HepG2 (cell line): ENCODE measurements around the gene TMEM167B. TPM values are rescaled to one million over a fixed set of nuclear protein-coding genes. Genes with fewer than 3 reads are reported as not detected.
A peak's percentile ranks its signal among the peaks of the same experiment; 100 is the strongest.

Source experiments
- CEBPB ChIP-seq: IDR thresholded peaks from 2 replicates; pipeline ENCODE4 v1.6.1; 2011; ENCODE audit warnings: low read depth, low read length, improper control_type of control experiment, borderline replicate concordance
- ELF4 ChIP-seq: sonication (generic); formaldehyde crosslinking; IDR thresholded peaks from 2 replicates; pipeline ENCODE4 v1.5.0; 2020; ENCODE audit warnings: missing genetic modification reagents, mild to moderate bottlenecking, moderate library complexity, borderline replicate concordance
- HBP1 ChIP-seq: IDR thresholded peaks from 2 replicates; pipeline ENCODE4 v1.6.1; 2016; ENCODE audit warnings: low read depth, control low read depth
- HDAC2 ChIP-seq: sonication (generic); formaldehyde crosslinking; IDR thresholded peaks from 2 replicates; pipeline ENCODE4 v1.4.0; 2020; ENCODE audit warnings: missing genetic modification reagents
- ISX ChIP-seq: sonication (generic); formaldehyde crosslinking; conservative IDR thresholded peaks from 2 replicates; pipeline ENCODE4 v1.5.0; 2020; ENCODE audit warnings: missing genetic modification reagents
- KAT2B ChIP-seq: fragments of 150-350 bp; IDR thresholded peaks from 2 replicates; pipeline ENCODE4 v1.6.1; 2014; ENCODE audit warnings: low read depth, low read length, borderline replicate concordance
- KDM5A ChIP-seq: fragments of 200-600 bp; sonication (generic); IDR thresholded peaks from 2 replicates; pipeline ENCODE4 v1.7.0; 2018; ENCODE audit warnings: antibody characterized with exemption, mild to moderate bottlenecking, low read length, borderline replicate concordance
- KLF13 ChIP-seq: sonication (generic); formaldehyde crosslinking; IDR thresholded peaks from 2 replicates; pipeline ENCODE4 v1.4.0; 2020; ENCODE audit warnings: mild to moderate bottlenecking, missing genetic modification reagents
- NAIF1 ChIP-seq: sonication (generic); formaldehyde crosslinking; IDR thresholded peaks from 2 replicates; pipeline ENCODE4 v1.5.0; 2020; ENCODE audit warnings: mild to moderate bottlenecking, missing genetic modification reagents, borderline replicate concordance
- PTBP1 ChIP-seq: fragments of 200-400 bp; formaldehyde crosslinking; IDR thresholded peaks from 2 replicates; pipeline ENCODE4 v1.6.1; 2018; ENCODE audit warnings: low read length, low read depth; ENCODE audit not compliant: poor library complexity, severe bottlenecking
- SOX13 ChIP-seq, 3 experiments: fragments of 450-650 bp in 1 of 3; sonication (generic) in 1 of 3; formaldehyde crosslinking in 1 of 3; IDR thresholded peaks in 2 of 3; conservative IDR thresholded peaks in 1 of 3; 2 replicates each; pipeline versions ENCODE4 v1.5.0 to v1.6.1; 2016 to 2020; ENCODE audit warnings: antibody characterized with exemption in 1 of 3, mild to moderate bottlenecking in 1 of 3, missing compliant biosample characterization in 1 of 3, missing genetic modification reagents in 1 of 3, moderate library complexity in 1 of 3
- STAT6 ChIP-seq: sonication (generic); formaldehyde crosslinking; IDR thresholded peaks from 2 replicates; pipeline ENCODE4 v1.4.0; 2020; ENCODE audit warnings: missing genetic modification reagents, mild to moderate bottlenecking, borderline replicate concordance
- TBX2 ChIP-seq: sonication (generic); formaldehyde crosslinking; IDR thresholded peaks from 2 replicates; pipeline ENCODE4 v1.5.0; 2020; ENCODE audit warnings: missing genetic modification reagents, mild to moderate bottlenecking, borderline replicate concordance
- TOPORS ChIP-seq: sonication (generic); formaldehyde crosslinking; IDR thresholded peaks from 2 replicates; pipeline ENCODE4 v1.8.0; 2023; ENCODE audit warnings: mild to moderate bottlenecking, missing genetic modification reagents
- TSC22D2 ChIP-seq: sonication (generic); formaldehyde crosslinking; IDR thresholded peaks from 2 replicates; pipeline ENCODE4 v1.5.1; 2020; ENCODE audit warnings: missing genetic modification reagents, mild to moderate bottlenecking, borderline replicate concordance
- ZBTB33 ChIP-seq: sonication (generic); formaldehyde crosslinking; IDR thresholded peaks from 2 replicates; pipeline ENCODE4 v1.4.0; 2020; ENCODE audit warnings: missing genetic modification reagents
- ZNF136 ChIP-seq: sonication (generic); formaldehyde crosslinking; IDR thresholded peaks from 2 replicates; pipeline ENCODE4 v1.8.1; 2022; ENCODE audit warnings: low read depth, mild to moderate bottlenecking, moderate library complexity, missing genetic modification reagents
- polyA plus RNA-seq, 8 experiments: library from polyadenylated mRNA; depleted of rRNA in 3 of 8; stranded (reverse) in 7 of 8; unstranded in 1 of 8; fragments of >200 nt; fragmentation: Illumina TruSeq in 4 of 8; extraction: Trizol in 4 of 8; gene quantifications; 2 replicates each; pipeline versions ENCODE4 v1.2.1 to v1.2.3, GENCODE V29; 2011 to 2016; ENCODE audit warnings: low read depth in 4 of 8, missing spikeins in 1 of 8, mixed read lengths in 1 of 8; ENCODE audit not compliant: insufficient read depth in 1 of 8
- total RNA-seq, 5 experiments: library from RNA; depleted of rRNA; stranded (reverse); fragments of >200 nt; fragmentation: Illumina TruSeq; extraction: Trizol; gene quantifications; 2 replicates each; pipeline ENCODE4 v1.2.3, GENCODE V29; 2016; ENCODE audit warnings: low read depth in 1 of 5
- TF ChIP-seq, protein P1 (sequence below): sonication (generic); formaldehyde crosslinking; conservative IDR thresholded peaks from 2 replicates; pipeline ENCODE4 v1.5.0; 2020; ENCODE audit warnings: missing genetic modification reagents
- TF ChIP-seq, protein P2 (sequence below): sonication (generic); formaldehyde crosslinking; IDR thresholded peaks from 2 replicates; pipeline ENCODE4 v1.8.1; 2023; ENCODE audit warnings: mild to moderate bottlenecking, missing genetic modification reagents, borderline replicate concordance

Gene TMEM167B
- total and polyA plus RNA-seq, 2 of the 13 experiments (the other 11 are each of a cell fraction or from before 2014, with no cell fraction given) = 9.5 to 22.4 TPM

GRCh38 chr1:109099938-109100773, 9.6 kb downstream of the TMEM167B start (continued):
- TF ChIP-seq, protein P1, sequence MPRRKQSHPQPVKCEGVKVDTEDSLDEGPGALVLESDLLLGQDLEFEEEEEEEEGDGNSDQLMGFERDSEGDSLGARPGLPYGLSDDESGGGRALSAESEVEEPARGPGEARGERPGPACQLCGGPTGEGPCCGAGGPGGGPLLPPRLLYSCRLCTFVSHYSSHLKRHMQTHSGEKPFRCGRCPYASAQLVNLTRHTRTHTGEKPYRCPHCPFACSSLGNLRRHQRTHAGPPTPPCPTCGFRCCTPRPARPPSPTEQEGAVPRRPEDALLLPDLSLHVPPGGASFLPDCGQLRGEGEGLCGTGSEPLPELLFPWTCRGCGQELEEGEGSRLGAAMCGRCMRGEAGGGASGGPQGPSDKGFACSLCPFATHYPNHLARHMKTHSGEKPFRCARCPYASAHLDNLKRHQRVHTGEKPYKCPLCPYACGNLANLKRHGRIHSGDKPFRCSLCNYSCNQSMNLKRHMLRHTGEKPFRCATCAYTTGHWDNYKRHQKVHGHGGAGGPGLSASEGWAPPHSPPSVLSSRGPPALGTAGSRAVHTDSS (CRISPR knock-in tag) = no peak
- TF ChIP-seq KLF13 (CRISPR knock-in tag) (peak; percentile 81; the same call in 1 of the 2 replicates), TOPORS (CRISPR knock-in tag) (no peak; the same call in 1 of the 2 replicates), NAIF1 (CRISPR knock-in tag) (peak; percentile 71; the same call in 1 of the 2 replicates), PTBP1 (no peak), TSC22D2 (peak; percentile 74; the same call in 1 of the 2 replicates), KDM5A (peak; percentile 55; the same call in 1 of the 2 replicates), KAT2B (no peak), HDAC2 (CRISPR knock-in tag) (peak; percentile 84), SOX13 (IDR thresholded peaks at IDR 0.05) (0 out of 2 replicates have a peak, but pooled peaks have one; percentile 27), SOX13 (CRISPR knock-in tag; conservative IDR thresholded peaks at IDR 0.05 in 1 of 2, IDR thresholded peaks at IDR 0.05 in 1 of 2) (no peak; a peak in 2 of 4 replicates), CEBPB (no peak), ISX (CRISPR knock-in tag) (no peak), ELF4 (CRISPR knock-in tag) (no peak), TBX2 (CRISPR knock-in tag) (peak; percentile 83), STAT6 (CRISPR knock-in tag) (peak; percentile 28; the same call in 1 of the 2 replicates), ZBTB33 (peak; percentile 30; the same call in 1 of the 2 replicates), HBP1 (peak; percentile 50), ZNF136 (CRISPR knock-in tag) (0 out of 2 replicates have a peak, but pooled peaks have one; percentile 67)
- TF ChIP-seq, protein P2, sequence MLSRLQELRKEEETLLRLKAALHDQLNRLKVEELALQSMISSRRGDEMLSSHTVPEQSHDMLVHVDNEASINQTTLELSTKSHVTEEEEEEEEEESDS (CRISPR knock-in tag) = peak; percentile 83
